GM10248 (cell line): ENCODE results near the gene C8G.

Experiments
- CTCF ChIA-PET: fragments of 300-600 bp; sonication (Branson Sonifier 250); formaldehyde crosslinking; extraction: SDS; loops from one replicate; lab custom pipeline; 2021; ENCODE audit warnings: antibody characterized with exemption; lab: Yijun Ruan, JAX
- POLR2A ChIA-PET: fragments of 350-650 bp; sonication (Branson Sonifier 250); formaldehyde crosslinking; extraction: SDS; loops from one replicate; lab custom pipeline; 2020; ENCODE audit warnings: antibody characterized with exemption; lab: Yijun Ruan, JAX
- DNase-seq: peaks from one replicate; pipeline ENCODE4 v3.0.0; 2012; ENCODE audit errors: extremely low spot score
- TF ChIP-seq, protein P1 (sequence below): IDR thresholded peaks from 2 replicates; pipeline ENCODE4 v1.5.1; 2012; ENCODE audit warnings: mild to moderate bottlenecking, low read depth; ENCODE audit errors: extremely low read depth, missing control alignments, control extremely low read depth

The C8G gene

DNA sequence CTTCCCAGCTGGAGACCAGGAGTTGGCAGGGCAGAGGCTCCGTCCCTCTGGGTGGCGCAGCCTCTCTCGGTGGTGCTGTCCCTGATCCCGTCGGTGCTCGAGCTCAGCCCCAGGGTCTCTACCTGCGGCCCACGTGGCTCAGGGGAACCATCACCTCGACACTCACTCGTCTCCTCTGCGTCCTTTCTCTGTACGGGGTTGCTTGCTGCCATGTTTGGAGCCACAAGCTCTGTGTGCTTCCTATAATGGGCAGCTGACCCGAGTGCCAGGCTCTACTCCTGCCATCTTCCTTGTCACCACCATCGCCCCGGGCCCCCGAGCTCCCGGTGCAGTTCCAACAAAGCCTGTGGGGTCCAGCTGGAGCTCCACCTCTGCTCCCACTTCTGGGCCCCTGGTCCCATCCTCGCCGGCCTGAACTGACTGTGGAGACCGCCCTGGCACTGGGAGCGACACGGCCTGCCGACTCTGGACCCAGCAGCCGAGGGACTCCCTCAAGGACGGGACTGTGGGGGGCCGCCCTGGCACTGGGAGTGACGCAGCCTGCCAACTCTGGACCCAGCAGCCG, 5.5 kb upstream of the C8G start:
- DNase-seq, result no peak
- POLR2A ChIA-PET, result no interaction called here
- CTCF ChIA-PET, result interaction anchor here (1.0 to 1.3 kb wide), 2 partner anchors 9 to 90 kb away, joined by 4 to 5 read pairs; no protein-coding TSS in a partner anchor
- TF ChIP-seq, protein P1, sequence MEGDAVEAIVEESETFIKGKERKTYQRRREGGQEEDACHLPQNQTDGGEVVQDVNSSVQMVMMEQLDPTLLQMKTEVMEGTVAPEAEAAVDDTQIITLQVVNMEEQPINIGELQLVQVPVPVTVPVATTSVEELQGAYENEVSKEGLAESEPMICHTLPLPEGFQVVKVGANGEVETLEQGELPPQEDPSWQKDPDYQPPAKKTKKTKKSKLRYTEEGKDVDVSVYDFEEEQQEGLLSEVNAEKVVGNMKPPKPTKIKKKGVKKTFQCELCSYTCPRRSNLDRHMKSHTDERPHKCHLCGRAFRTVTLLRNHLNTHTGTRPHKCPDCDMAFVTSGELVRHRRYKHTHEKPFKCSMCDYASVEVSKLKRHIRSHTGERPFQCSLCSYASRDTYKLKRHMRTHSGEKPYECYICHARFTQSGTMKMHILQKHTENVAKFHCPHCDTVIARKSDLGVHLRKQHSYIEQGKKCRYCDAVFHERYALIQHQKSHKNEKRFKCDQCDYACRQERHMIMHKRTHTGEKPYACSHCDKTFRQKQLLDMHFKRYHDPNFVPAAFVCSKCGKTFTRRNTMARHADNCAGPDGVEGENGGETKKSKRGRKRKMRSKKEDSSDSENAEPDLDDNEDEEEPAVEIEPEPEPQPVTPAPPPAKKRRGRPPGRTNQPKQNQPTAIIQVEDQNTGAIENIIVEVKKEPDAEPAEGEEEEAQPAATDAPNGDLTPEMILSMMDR, result no peak

DNA sequence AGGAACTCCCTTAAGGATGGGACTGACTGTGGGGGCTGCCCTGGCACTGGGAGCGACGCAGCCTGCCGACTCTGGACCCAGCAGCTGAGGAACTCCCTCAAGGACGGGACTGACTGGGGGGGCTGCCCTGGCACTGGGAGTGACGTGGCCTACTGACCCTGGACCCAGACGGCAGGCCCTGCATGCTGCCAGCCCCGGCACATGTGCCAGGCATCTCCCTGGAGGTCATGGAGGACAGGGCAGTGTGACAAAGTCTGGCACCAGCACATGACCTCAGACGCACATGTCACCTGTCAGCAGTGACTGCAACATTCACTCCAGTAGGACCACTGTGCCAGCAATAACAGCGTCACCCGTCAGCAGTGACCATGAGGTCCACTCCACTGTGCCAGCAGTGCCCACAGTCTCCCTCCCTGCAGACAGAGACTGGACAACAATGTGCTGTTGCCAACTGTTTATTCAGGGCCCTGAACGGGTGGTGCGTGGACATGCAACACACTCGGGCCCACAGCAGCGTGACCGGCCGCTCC, 5.0 kb upstream of the C8G start:
- ChIA-PET CTCF (interaction anchor here (1.0 to 1.3 kb wide), 2 partner anchors 8 to 89 kb away, joined by 4 to 5 read pairs; no protein-coding TSS in a partner anchor), POLR2A (no interaction called here)
- DNase-seq, result no peak
- TF ChIP-seq, protein P1, result no peak

DNA sequence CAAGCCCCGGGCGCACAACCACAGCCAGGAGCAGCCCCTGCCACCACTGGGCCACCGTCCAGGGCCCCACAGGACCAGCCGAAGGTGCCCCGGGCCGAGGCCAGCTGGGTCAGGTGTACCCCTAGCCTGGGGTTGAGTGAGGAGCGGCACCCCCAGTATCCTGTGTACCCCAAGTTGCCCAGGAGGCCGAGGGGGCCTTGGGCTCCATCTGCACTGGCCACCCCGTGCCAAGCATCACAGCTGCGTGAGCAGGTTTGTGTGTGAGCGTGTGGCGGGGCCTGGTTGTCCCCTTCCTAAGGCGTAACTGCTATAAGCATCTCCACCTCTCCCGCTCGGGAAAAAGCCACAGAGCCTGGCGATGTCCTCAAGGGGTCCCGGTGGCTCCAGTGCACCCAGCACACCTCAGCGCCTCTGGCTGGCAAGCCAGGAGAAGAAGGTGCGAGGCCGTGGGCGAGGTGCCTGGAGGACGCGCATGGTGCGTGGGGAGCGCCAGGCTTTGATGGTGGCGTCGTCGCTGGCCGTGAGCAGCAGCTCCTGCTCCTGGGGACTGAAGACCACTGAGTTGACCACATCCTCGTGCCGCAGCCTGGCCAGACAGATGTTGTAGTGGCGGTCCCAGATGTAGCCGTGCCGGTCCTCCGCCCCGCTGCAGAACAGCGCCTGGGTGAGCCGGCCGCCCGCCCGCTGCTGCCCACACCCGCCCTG, 4.4 kb upstream of the C8G start:
- no peak for DNase-seq
- TF ChIP-seq, protein P1, result no peak
- POLR2A ChIA-PET, result no interaction called here

DNA sequence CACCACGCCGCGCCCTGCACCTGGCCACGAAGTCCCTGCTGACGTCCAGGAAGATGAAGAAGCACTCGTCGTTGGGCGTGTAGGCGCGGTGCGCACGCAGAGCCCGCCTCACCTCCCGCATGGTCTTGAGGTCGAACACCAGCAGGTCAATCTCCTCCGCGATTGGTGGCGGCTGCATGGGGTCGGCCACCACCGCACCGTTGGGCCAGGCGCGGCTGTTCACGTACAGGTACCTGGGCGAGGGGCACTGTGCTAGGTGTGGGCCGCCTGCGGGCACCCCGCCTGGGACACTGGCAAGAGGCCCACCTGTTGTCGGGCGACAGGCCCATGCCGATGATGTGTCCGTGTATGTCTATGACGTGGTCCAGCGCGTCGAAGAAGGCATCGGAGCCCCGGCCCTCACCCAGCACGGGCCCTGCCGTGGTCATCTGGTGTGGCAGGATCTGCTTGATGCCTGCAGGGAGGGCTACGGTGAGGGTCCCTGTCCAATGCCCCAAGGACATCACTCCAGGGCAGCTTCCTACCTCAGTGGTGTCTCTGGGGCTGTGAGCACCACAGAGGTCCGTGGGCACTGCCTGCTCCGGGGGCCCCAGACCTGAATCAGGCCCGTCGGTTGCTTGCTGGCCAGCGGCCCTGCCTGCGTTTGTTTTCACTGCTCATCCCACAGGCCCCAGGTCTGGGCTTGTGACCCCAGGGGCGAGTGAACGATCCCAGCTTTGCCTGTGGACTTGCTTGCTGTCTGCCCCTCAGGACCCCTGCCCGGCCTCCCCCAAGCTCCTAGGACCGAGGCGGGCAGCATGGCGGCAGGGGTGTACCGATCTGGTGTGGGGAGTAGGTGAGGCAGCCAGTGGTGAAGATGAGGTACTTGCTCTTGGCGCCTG, 3.6 kb upstream of the C8G start:
- CTCF ChIA-PET, result no interaction called here
- no peak for DNase-seq
- TF ChIP-seq, protein P1, result no peak
- POLR2A ChIA-PET, result no interaction called here

More for the DNA sequence above, 4.4 kb upstream of the C8G start:
- CTCF ChIA-PET, result no interaction called here

DNA sequence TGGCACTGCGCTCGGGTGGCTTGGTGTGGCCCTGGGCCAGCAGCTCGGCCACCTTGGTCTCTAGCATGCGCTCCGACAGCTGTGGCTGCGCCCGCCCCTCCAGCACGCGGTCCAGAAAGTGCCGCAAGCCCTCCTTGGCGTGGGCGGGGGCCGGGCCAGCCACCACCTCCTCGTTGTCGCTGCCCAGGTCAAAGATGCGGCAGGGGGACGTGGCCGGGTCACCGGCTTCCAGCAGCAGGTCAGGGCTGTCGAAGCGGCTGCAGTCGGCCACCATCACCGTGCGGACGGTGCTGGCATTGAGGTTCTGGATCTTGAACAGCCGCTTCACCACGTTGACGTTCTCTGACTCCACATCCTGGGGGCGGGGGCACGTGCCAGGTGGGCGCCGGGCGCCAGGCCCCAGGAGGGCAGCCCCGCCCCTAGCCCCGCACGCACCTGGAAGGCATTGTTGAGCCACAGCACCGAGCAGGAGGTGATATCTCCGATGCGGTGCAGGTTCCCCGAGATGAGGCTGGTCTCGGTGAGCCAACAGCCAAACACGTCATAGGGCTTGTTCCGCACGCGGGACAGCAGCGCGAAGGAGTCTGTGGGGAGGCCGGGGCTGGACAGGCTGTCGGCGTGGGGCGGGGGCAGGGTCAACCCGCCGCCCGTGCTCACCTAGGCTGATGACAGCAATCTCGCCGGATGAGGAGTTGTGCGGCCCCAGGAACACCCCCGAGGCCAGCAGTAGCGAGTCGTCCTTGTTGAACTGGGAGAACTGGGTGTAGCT, 2.7 kb upstream of the C8G start:
- ChIA-PET CTCF (no interaction called here), POLR2A (no interaction called here)
- DNase-seq, result no peak
- TF ChIP-seq, protein P1, result no peak
